WTC11 (cell line): ENCODE results near the gene RASAL2. TPM values are rescaled to one million over a fixed set of nuclear protein-coding genes. Genes with fewer than 3 reads are reported as not detected.

ENCODE experiments used
- ATAC-seq: fragments of 200-7000 bp; cut with Tn5 transposase; 2 replicates; pipeline ENCODE4 v1.10.0; 2021; ENCODE audit warnings: mild to moderate bottlenecking, moderate library complexity
- CTCF ChIA-PET: fragments of 300-600 bp; sonication (Branson Sonifier 250); formaldehyde crosslinking; loops from one replicate; lab custom pipeline; 2021; ENCODE audit warnings: antibody characterized with exemption; lab: Charles Lee
- POLR2A ChIA-PET: fragments of 350-600 bp; sonication (Branson Sonifier 250); formaldehyde crosslinking; loops from one replicate; lab custom pipeline; 2021; ENCODE audit warnings: antibody characterized with exemption; lab: Charles Lee
- DNase-seq: peaks from one replicate; pipeline ENCODE4 v3.0.0; 2021; ENCODE audit warnings: low spot score
- H3K27ac Mint-ChIP-seq: 2 replicates; pipeline ENCODE4 v1.8.0; 2021; ENCODE audit warnings: mixed read lengths
- H3K27me3 Mint-ChIP-seq: 2 replicates; pipeline ENCODE4 v1.8.0; 2021; ENCODE audit warnings: low read depth, mild to moderate bottlenecking, moderate library complexity, mixed read lengths
- H3K36me3 Mint-ChIP-seq: 2 replicates; pipeline ENCODE4 v1.8.0; 2021; ENCODE audit warnings: mixed read lengths
- H3K4me1 Mint-ChIP-seq: 2 replicates; pipeline ENCODE4 v1.8.0; 2022; ENCODE audit warnings: mixed read lengths
- H3K4me3 Mint-ChIP-seq: 2 replicates; pipeline ENCODE4 v1.8.0; 2021; ENCODE audit warnings: mild to moderate bottlenecking, moderate library complexity, mixed read lengths
- H3K9me3 Mint-ChIP-seq: 2 replicates; pipeline ENCODE4 v1.8.0; 2021; ENCODE audit warnings: mixed read lengths
- AR ChIP-seq: fragments of 250-450 bp; sonication (Bioruptor Pico); IDR thresholded peaks from 2 replicates; pipeline ENCODE4 v1.9.0; 2021; ENCODE audit warnings: mild to moderate bottlenecking
- ATF1 ChIP-seq: sonication (generic); formaldehyde crosslinking; IDR thresholded peaks from 2 replicates; pipeline ENCODE4 v1.8.1; 2023; ENCODE audit warnings: mild to moderate bottlenecking, moderate library complexity, missing genetic modification reagents
- ESRRA ChIP-seq: sonication (generic); formaldehyde crosslinking; IDR thresholded peaks from 2 replicates; pipeline ENCODE4 v1.8.1; 2022; ENCODE audit warnings: mild to moderate bottlenecking, missing genetic modification reagents, borderline replicate concordance
- FOXJ3 ChIP-seq: sonication (generic); formaldehyde crosslinking; IDR thresholded peaks from 2 replicates; pipeline ENCODE4 v1.9.0; 2021; ENCODE audit warnings: missing genetic modification reagents, mild to moderate bottlenecking, borderline replicate concordance
- IRF2 ChIP-seq: sonication (generic); formaldehyde crosslinking; IDR thresholded peaks from 2 replicates; pipeline ENCODE4 v1.8.0; 2022; ENCODE audit warnings: low read depth, missing genetic modification reagents, borderline replicate concordance
- KAT7 ChIP-seq: sonication (generic); formaldehyde crosslinking; IDR thresholded peaks from 2 replicates; pipeline ENCODE4 v1.8.1; 2023; ENCODE audit warnings: missing genetic modification reagents, mild to moderate bottlenecking, borderline replicate concordance
- MAX ChIP-seq: sonication (generic); formaldehyde crosslinking; IDR thresholded peaks from 2 replicates; pipeline ENCODE4 v1.8.0; 2022; ENCODE audit warnings: mild to moderate bottlenecking, missing genetic modification reagents
- NFYB ChIP-seq: sonication (generic); formaldehyde crosslinking; conservative IDR thresholded peaks from 2 replicates; pipeline ENCODE4 v1.8.0; 2022; ENCODE audit warnings: low read depth, missing genetic modification reagents
- NR1H2 ChIP-seq: sonication (generic); formaldehyde crosslinking; IDR thresholded peaks from 2 replicates; pipeline ENCODE4 v1.9.0; 2021; ENCODE audit warnings: mild to moderate bottlenecking, moderate library complexity, missing genetic modification reagents
- NR2C2 ChIP-seq: sonication (generic); formaldehyde crosslinking; IDR thresholded peaks from 2 replicates; pipeline ENCODE4 v1.8.0; 2022; ENCODE audit warnings: mild to moderate bottlenecking, missing genetic modification reagents
- OVOL2 ChIP-seq: fragments of 250-450 bp; sonication (Bioruptor Pico); IDR thresholded peaks from 2 replicates; pipeline ENCODE4 v1.9.0; 2021; ENCODE audit warnings: mild to moderate bottlenecking, borderline replicate concordance
- RORB ChIP-seq: fragments of 250-450 bp; sonication (Bioruptor Pico); IDR thresholded peaks from 2 replicates; pipeline ENCODE4 v1.9.0; 2021; ENCODE audit warnings: mild to moderate bottlenecking
- SMAD3 ChIP-seq: sonication (generic); formaldehyde crosslinking; IDR thresholded peaks from 2 replicates; pipeline ENCODE4 v1.8.0; 2022; ENCODE audit warnings: missing genetic modification reagents, mild to moderate bottlenecking, borderline replicate concordance
- TEAD1 ChIP-seq: sonication (generic); formaldehyde crosslinking; IDR thresholded peaks from 2 replicates; pipeline ENCODE4 v1.8.0; 2022; ENCODE audit warnings: mild to moderate bottlenecking, missing genetic modification reagents
- ZNF232 ChIP-seq: sonication (generic); formaldehyde crosslinking; IDR thresholded peaks from 2 replicates; pipeline ENCODE4 v1.8.0; 2022; ENCODE audit warnings: mild to moderate bottlenecking, missing genetic modification reagents
- ZNF416 ChIP-seq: fragments of 250-450 bp; sonication (Bioruptor Pico); IDR thresholded peaks from 2 replicates; pipeline ENCODE4 v1.9.0; 2021; ENCODE audit warnings: mild to moderate bottlenecking, inconsistent platforms
- ZNF671 ChIP-seq: fragments of 250-450 bp; sonication (Bioruptor Pico); IDR thresholded peaks from 2 replicates; pipeline ENCODE4 v1.8.0; 2021; ENCODE audit warnings: mild to moderate bottlenecking
- ZSCAN18 ChIP-seq: fragments of 250-450 bp; sonication (Bioruptor Pico); IDR thresholded peaks from 2 replicates; pipeline ENCODE4 v2.1.2; 2022; ENCODE audit warnings: mild to moderate bottlenecking, moderate library complexity
- total RNA-seq: library from RNA; stranded (reverse); gene quantifications from 3 replicates; pipeline ENCODE4 v1.2.3, GENCODE V29; 2021
- TF ChIP-seq, protein P1 (sequence below): sonication (generic); formaldehyde crosslinking; IDR thresholded peaks from 2 replicates; pipeline ENCODE4 v1.8.1; 2023; ENCODE audit warnings: mild to moderate bottlenecking, missing genetic modification reagents, moderate library complexity
- TF ChIP-seq, protein P2 (sequence below): sonication (generic); formaldehyde crosslinking; IDR thresholded peaks from 2 replicates; pipeline ENCODE4 v1.8.1; 2023; ENCODE audit warnings: mild to moderate bottlenecking, missing genetic modification reagents, borderline replicate concordance

The RASAL2 gene
- total RNA-seq, 1 experiment from 2014 or later, result 29.5 TPM

GRCh38 chr1:178510155-178510554 lies 416.3 kb downstream of the RASAL2 start:
- TF ChIP-seq, protein P1, sequence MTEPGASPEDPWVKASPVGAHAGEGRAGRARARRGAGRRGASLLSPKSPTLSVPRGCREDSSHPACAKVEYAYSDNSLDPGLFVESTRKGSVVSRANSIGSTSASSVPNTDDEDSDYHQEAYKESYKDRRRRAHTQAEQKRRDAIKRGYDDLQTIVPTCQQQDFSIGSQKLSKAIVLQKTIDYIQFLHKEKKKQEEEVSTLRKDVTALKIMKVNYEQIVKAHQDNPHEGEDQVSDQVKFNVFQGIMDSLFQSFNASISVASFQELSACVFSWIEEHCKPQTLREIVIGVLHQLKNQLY (CRISPR knock-in tag), result no peak
- TF ChIP-seq IRF2 (CRISPR knock-in tag) (no peak), NR1H2 (CRISPR knock-in tag) (no peak), MAX (no peak), NFYB (no peak), RORB (CRISPR knock-in tag) (no peak), ZSCAN18 (CRISPR knock-in tag) (no peak), ZNF671 (CRISPR knock-in tag) (no peak), SMAD3 (no peak), ESRRA (CRISPR knock-in tag) (no peak), ZNF232 (CRISPR knock-in tag) (no peak), KAT7 (CRISPR knock-in tag) (no peak), AR (CRISPR knock-in tag) (no peak), OVOL2 (CRISPR knock-in tag) (no peak), TEAD1 (CRISPR knock-in tag) (no peak), NR2C2 (CRISPR knock-in tag) (no peak), ATF1 (CRISPR knock-in tag) (no peak), FOXJ3 (CRISPR knock-in tag) (no peak), ZNF416 (CRISPR knock-in tag) (no peak)
- TF ChIP-seq, protein P2, sequence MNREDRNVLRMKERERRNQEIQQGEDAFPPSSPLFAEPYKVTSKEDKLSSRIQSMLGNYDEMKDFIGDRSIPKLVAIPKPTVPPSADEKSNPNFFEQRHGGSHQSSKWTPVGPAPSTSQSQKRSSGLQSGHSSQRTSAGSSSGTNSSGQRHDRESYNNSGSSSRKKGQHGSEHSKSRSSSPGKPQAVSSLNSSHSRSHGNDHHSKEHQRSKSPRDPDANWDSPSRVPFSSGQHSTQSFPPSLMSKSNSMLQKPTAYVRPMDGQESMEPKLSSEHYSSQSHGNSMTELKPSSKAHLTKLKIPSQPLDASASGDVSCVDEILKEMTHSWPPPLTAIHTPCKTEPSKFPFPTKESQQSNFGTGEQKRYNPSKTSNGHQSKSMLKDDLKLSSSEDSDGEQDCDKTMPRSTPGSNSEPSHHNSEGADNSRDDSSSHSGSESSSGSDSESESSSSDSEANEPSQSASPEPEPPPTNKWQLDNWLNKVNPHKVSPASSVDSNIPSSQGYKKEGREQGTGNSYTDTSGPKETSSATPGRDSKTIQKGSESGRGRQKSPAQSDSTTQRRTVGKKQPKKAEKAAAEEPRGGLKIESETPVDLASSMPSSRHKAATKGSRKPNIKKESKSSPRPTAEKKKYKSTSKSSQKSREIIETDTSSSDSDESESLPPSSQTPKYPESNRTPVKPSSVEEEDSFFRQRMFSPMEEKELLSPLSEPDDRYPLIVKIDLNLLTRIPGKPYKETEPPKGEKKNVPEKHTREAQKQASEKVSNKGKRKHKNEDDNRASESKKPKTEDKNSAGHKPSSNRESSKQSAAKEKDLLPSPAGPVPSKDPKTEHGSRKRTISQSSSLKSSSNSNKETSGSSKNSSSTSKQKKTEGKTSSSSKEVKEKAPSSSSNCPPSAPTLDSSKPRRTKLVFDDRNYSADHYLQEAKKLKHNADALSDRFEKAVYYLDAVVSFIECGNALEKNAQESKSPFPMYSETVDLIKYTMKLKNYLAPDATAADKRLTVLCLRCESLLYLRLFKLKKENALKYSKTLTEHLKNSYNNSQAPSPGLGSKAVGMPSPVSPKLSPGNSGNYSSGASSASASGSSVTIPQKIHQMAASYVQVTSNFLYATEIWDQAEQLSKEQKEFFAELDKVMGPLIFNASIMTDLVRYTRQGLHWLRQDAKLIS, result no peak
- TF ChIP-seq, all 79 proteins: peak for 0
- Mint-ChIP-seq H3K27ac (no peak overlapping the region), H3K4me3 (no peak overlapping the region), H3K9me3 (no peaks in the 10 kb centered on the region), H3K27me3 (no peaks in the 10 kb centered on the region), H3K36me3 (no peaks in the 10 kb centered on the region), H3K4me1 (no peaks in the 10 kb centered on the region; the same call in 1 of the 2 replicates)
- ChIA-PET POLR2A (no interaction called here), CTCF (interaction anchor here (6.4 kb wide), 1 partner anchor 9 kb away, joined by 54 read pairs; no protein-coding TSS in a partner anchor)
- ATAC-seq (no peak), DNase-seq (no peak)
